Colonic mucosa (tissue), 4 donors: Measurements from ENCODE around the gene MRPL37. TPM values are rescaled to one million over a fixed set of nuclear protein-coding genes. Genes with fewer than 3 reads are reported as not detected.

Experiments used
- DNase-seq: peaks from one replicate; pipeline ENCODE4 v3.0.0-alpha.2; 2020
- H3K27ac ChIP-seq: fragments of 200-600 bp; one replicate; pipeline ENCODE4 v1.8.0; 2021
- H3K27me3 ChIP-seq: fragments of 200-600 bp; one replicate; pipeline ENCODE4 v1.8.0; 2021
- H3K36me3 ChIP-seq: fragments of 200-600 bp; one replicate; pipeline ENCODE4 v1.8.0; 2021
- H3K4me1 ChIP-seq: fragments of 200-600 bp; one replicate; pipeline ENCODE4 v1.8.0; 2021; ENCODE audit warnings: mild to moderate bottlenecking
- H3K4me3 ChIP-seq: fragments of 200-600 bp; one replicate; pipeline ENCODE4 v1.8.0; 2021
- H3K9ac ChIP-seq, 2 donors: one replicate each; pipeline ENCODE4 v1.7.0; 2013; ENCODE audit warnings: control low read depth in 2 of 2, low read depth in 2 of 2, low read length in 2 of 2
- H3K9me3 ChIP-seq: fragments of 200-600 bp; one replicate; pipeline ENCODE4 v1.8.0; 2021
- CTCF ChIP-seq: fragments of 200-600 bp; IDR thresholded peaks from one replicate; pipeline ENCODE4 v1.8.0; 2022; ENCODE audit warnings: antibody characterized with exemption, mild to moderate bottlenecking
- intact Hi-C: fragments of 100-400 bp; cut with DNase I; formaldehyde crosslinking; loops from one replicate; pipeline ENCODE4 v1.14.1; 2022
- total RNA-seq, 2 donors: library from RNA; stranded (reverse); fragmentation: NEBNext Ultra II Directional in 1 of 2; extraction: Animal tissue kit (Norgen Biotek cat#: 25700) in 1 of 2; gene quantifications; one replicate each; pipeline ENCODE4 v1.2.1, GENCODE V29; 2021
- donor health status: healthy.
- donor health status: DM: no; HTN: no; CAD: no.
- donor health status: DM: no; HTN: no; CAD: no.

The MRPL37 gene
- total RNA-seq, 2 donors from 2014 or later, result 76.7 to 157 TPM

DNA sequence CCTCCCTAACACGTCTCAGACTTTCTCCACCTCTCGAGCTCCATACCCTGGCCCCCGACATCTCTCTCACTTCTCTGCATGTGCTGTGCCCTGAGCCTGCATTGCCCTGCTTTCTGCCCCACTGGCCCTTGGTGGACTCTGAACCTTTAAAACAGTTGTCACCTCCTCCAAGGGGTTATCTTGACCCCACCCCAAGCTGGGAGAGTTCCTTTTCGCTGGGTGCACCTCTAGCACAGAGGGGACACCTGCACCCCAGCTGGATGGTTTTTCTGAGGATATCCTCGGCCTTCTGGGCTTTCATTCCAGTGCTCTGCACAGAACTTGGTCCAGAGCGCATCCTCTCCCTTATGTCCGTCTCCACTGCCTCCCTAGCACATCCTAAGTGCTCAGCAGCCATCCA is 43.0 kb upstream of the MRPL37 start:
- no peak overlapping the region for H3K4me3 ChIP-seq
- no peaks in the 10 kb centered on the region for H3K4me1 ChIP-seq
- H3K27me3 ChIP-seq, result no peaks in the 10 kb centered on the region
- no peak for DNase-seq
- H3K27ac ChIP-seq, result no peak overlapping the region
- intact Hi-C loops, result no loop called here
- no peaks in the 10 kb centered on the region for H3K9me3 ChIP-seq
- no peak for TF ChIP-seq CTCF
- H3K36me3 ChIP-seq, result no peaks in the 10 kb centered on the region
- H3K9ac ChIP-seq, result no peak overlapping the region

GRCh38 chr1:54157401-54157800 is 42.6 kb upstream of the MRPL37 start:
- H3K9ac ChIP-seq, result no peak overlapping the region
- TF ChIP-seq CTCF, result no peak
- no peaks in the 10 kb centered on the region for H3K4me1 ChIP-seq
- H3K36me3 ChIP-seq, result no peaks in the 10 kb centered on the region
- H3K27me3 ChIP-seq, result no peaks in the 10 kb centered on the region
- no peaks in the 10 kb centered on the region for H3K9me3 ChIP-seq
- DNase-seq, result no peak
- no peak overlapping the region for H3K4me3 ChIP-seq
- H3K27ac ChIP-seq, result no peak overlapping the region
- intact Hi-C loops, result no loop called here

DNA sequence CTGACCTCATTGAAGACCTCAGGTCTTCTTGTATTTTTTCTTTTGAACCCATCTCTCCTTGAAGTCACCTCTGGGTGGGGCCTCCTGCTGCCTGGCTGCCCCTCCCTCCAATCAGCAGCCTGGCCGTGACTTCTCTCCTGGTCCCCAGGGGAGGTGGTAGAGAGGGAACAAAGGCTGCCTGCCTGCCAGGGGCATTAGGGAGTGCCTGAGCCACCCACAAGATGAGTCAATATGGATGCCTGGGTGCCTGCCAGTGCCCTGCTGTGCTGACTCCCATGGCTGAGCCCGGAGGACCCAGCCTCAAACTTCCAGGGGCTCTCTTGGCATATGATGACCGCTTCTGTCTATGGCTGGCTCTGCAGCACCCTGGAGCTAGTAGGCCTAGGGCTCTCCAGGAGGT is 41.9 kb upstream of the MRPL37 start:
- H3K27ac ChIP-seq, result no peak overlapping the region
- TF ChIP-seq CTCF, result no peak
- H3K4me1 ChIP-seq, result peaks cover 2% of the 10 kb centered on the region
- intact Hi-C loops, result no loop called here
- H3K36me3 ChIP-seq, result no peaks in the 10 kb centered on the region
- H3K4me3 ChIP-seq, result no peak overlapping the region
- no peaks in the 10 kb centered on the region for H3K9me3 ChIP-seq
- no peaks in the 10 kb centered on the region for H3K27me3 ChIP-seq
- H3K9ac ChIP-seq, result no peak overlapping the region
- DNase-seq, result peak; percentile 66

DNA sequence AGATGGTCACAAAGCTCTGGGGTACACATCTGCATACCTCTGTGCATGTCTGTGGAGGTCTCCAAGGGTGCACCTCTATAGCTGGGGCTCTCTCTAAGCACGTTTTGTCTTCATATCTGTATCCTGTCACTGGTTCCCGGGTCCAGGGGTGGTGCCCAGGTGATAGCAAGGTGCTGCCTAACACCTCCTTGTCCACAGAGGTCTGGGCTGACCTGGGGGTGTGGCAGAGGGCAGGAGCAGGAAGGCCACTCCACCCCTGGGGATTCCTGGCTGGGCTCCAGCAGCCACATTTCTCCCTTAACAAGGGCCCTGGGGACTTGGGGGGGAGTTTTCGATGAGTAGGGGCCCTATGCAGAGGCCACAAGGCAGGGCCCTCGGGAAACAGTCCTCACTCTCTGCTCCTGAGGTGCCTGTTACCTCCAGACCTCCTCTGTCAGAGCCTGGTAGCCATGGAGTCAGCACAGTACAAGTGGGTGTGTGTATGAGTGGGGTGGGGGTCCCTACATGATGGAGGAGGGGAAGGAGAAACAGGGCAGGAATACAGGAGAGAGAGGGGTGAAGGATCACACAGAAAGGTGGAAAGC is 40.1 kb upstream of the MRPL37 start:
- TF ChIP-seq CTCF, result no peak
- no peak overlapping the region for H3K9ac ChIP-seq
- DNase-seq, result no peak
- H3K27me3 ChIP-seq, result no peaks in the 10 kb centered on the region
- H3K4me1 ChIP-seq, result peaks cover 9% of the 10 kb centered on the region
- H3K9me3 ChIP-seq, result no peaks in the 10 kb centered on the region
- H3K4me3 ChIP-seq, result no peak overlapping the region
- H3K27ac ChIP-seq, result no peak overlapping the region
- H3K36me3 ChIP-seq, result no peaks in the 10 kb centered on the region
- intact Hi-C loops, result no loop called here

DNA sequence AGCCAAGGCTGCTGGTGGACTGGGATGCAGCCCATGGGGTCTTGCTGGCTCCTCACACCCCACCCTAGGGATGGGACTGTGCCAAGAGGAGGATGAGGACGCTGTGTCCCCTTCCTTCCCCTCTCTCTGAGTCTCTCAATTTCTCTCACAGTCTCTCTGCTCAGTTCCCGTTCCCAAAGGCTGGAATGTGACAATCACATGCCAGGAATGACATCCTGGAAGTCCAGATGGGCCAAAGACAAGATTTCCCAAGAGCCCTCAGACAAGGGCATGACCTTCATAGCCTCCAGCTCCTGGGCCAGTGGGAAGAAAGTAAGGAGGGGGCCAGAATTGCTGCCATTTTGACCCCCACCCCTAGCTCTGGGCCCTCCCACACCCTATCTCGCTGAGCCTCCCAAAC is 39.6 kb upstream of the MRPL37 start:
- Histone ChIP-seq H3K27ac (no peak overlapping the region), H3K9ac (no peak overlapping the region), H3K36me3 (no peaks in the 10 kb centered on the region), H3K27me3 (no peaks in the 10 kb centered on the region), H3K9me3 (no peaks in the 10 kb centered on the region), H3K4me1 (peaks cover 9% of the 10 kb centered on the region), H3K4me3 (no peak overlapping the region)
- DNase-seq, result no peak
- intact Hi-C loops, result no loop called here
- no peak for TF ChIP-seq CTCF
